ENCODE data around the gene MKRN2. TPM values are rescaled to one million over a fixed set of nuclear protein-coding genes. Genes with fewer than 3 reads are reported as not detected.

The MKRN2 gene
- total and polyA plus RNA-seq, 9 of the 15 experiments (the other 6 are each of a cell fraction or from before 2014, with no cell fraction given): 29.4 to 63.2 (median 42.9) TPM

DNA sequence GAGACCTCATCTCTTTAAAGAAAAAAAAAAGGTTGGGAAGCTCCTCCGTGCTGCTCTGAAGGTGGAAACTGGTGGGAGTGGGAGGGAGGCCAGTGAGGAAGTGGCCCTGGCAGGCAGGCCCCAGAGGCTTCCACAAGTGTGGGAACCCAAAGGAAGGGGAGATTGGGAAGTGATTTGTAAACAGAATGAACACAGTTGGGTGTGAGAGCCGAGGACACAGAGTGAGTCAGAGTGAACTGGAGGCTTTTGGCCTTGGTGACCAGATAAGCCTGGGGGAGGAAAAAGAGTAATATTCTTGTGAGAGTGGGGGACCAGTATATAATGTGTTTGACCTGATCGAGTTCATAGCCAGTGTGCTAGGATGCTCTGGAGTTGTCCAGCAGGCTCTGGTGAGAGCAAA, 23.0 kb downstream of the MKRN2 start:
- TF ChIP-seq, protein P1, sequence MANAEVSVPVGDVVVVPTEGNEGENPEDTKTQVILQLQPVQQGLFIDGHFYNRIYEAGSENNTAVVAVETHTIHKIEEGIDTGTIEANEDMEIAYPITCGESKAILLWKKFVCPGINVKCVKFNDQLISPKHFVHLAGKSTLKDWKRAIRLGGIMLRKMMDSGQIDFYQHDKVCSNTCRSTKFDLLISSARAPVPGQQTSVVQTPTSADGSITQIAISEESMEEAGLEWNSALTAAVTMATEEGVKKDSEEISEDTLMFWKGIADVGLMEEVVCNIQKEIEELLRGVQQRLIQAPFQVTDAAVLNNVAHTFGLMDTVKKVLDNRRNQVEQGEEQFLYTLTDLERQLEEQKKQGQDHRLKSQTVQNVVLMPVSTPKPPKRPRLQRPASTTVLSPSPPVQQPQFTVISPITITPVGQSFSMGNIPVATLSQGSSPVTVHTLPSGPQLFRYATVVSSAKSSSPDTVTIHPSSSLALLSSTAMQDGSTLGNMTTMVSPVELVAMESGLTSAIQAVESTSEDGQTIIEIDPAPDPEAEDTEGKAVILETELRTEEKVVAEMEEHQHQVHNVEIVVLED (CRISPR knock-in tag; IDR thresholded peaks at IDR 0.05): no peak
- TF ChIP-seq ZNF133 (CRISPR knock-in tag; IDR thresholded peaks at IDR 0.05): no peak
- TF ChIP-seq CC2D1A (IDR thresholded peaks at IDR 0.05): no peak
- no peak for TF ChIP-seq PCBP2 (IDR thresholded peaks at IDR 0.05; ENCODE audit: low read depth, low read length, poor library complexity, severe bottlenecking)
- TF ChIP-seq ZC3H11A (IDR thresholded peaks at IDR 0.05; ENCODE audit: low read depth, low read length): no peak
- 0 out of 2 replicates have a peak, but pooled peaks have one; percentile 11 for TF ChIP-seq JUND (IDR thresholded peaks at IDR 0.05; ENCODE audit: borderline replicate concordance, low read depth, low read length)
- no peak for TF ChIP-seq JUND (tag; IDR thresholded peaks at IDR 0.05; ENCODE audit: borderline replicate concordance, low read depth, low read length)
- no peak for TF ChIP-seq FOXM1 (IDR thresholded peaks at IDR 0.05; ENCODE audit: low read depth)
- no peak for TF ChIP-seq FOXM1 (CRISPR knock-in tag; IDR thresholded peaks at IDR 0.05; ENCODE audit: low read depth)
- peak; percentile 44; the same call in 1 of the 2 replicates for TF ChIP-seq FOSL1 (tag; conservative IDR thresholded peaks at IDR 0.05)
- no peak for TF ChIP-seq GATA2 (CRISPR knock-in tag; IDR thresholded peaks at IDR 0.05)
- no peak for TF ChIP-seq FOXK1 (CRISPR knock-in tag; IDR thresholded peaks at IDR 0.05; ENCODE audit: borderline replicate concordance)
- TF ChIP-seq KDM2B (CRISPR knock-in tag; IDR thresholded peaks at IDR 0.05): no peak
- no peaks in the 10 kb centered on the region for H3K9me1 ChIP-seq (ENCODE audit: control insufficient read depth, insufficient read depth, low read length)
- H3K27ac ChIP-seq (ENCODE audit: extremely low read depth, low read depth, low read length): no peak overlapping the region
- no TSS peak for BruUV-seq (replicated peaks)
- H3K4me3 ChIP-seq: no peak overlapping the region
- H3K9ac ChIP-seq (ENCODE audit: insufficient read depth in 1 of 2, low read depth in 2 of 2, low read length in 2 of 2): no peak overlapping the region
- H3K4me2 ChIP-seq (ENCODE audit: insufficient read depth, low read length): no peak overlapping the region
- intact Hi-C loops (cut with micrococcal nuclease): no loop called here
- H3K9me3 ChIP-seq (replicated peaks; ENCODE audit: control insufficient read depth, insufficient read depth, low read depth, low read length): no peaks in the 10 kb centered on the region
- 45% methylated on average over 3 of the region's 3 CpGs for WGBS (ENCODE audit: insufficient coverage, low coverage, missing lambda C conversion rate)
- DNase-seq (ENCODE audit: extremely low read depth in 1 of 4, low spot score in 3 of 4) (no peak), ATAC-seq (no peak), FAIRE-seq (no peak)
- H2AFZ ChIP-seq (ENCODE audit: low read depth, low read length): no peak overlapping the region
- H3K36me3 ChIP-seq (ENCODE audit: control insufficient read depth, insufficient read depth, low read length): peaks cover 95% of the 10 kb centered on the region
- H3K79me2 ChIP-seq (ENCODE audit: control insufficient read depth, insufficient read depth, low read length): no peaks in the 10 kb centered on the region
- no peaks in the 10 kb centered on the region; a peak in 2 of 5 replicates for H3K4me1 ChIP-seq (replicated peaks in 1 of 2; ENCODE audit: control insufficient read depth in 2 of 2, insufficient read depth in 2 of 2, low read length in 2 of 2)
- ChIA-PET CTCF (ENCODE audit: low intra/inter-chr PET ratio) (no interaction called here), POLR2A (interaction anchor here (1.0 to 2.9 kb wide), 3 partner anchors 9 to 21 kb away, joined by 3 to 23 read pairs (median 4); no protein-coding TSS in a partner anchor)
- peaks cover 19% of the 10 kb centered on the region; the same call in 1 of the 2 replicates for H4K20me1 ChIP-seq (replicated peaks; ENCODE audit: control insufficient read depth, insufficient read depth, low read length)
- no peaks in the 10 kb centered on the region for H3K27me3 ChIP-seq (ENCODE audit: control insufficient read depth in 2 of 2, insufficient read depth in 2 of 2, low read length in 2 of 2)
- in situ Hi-C loops (cut with MboI): no loop called here
